ENCODE measurements around the gene STK24. TPM values are rescaled to one million over a fixed set of nuclear protein-coding genes. Genes with fewer than 3 reads are reported as not detected.
"Not testable (repeated sequence)": the region's sequence is repeated elsewhere in the genome, so short reads cannot be mapped to it uniquely, and the experiment has no call there.

STK24 gene
- total and polyA plus RNA-seq, 4 donors: 39.9 to 64.5 (median 58.1) TPM

- Histone ChIP-seq H3K4me3 (ENCODE audit: low read length in 2 of 2) (peak overlapping the region; percentile 90 to 93), H3K27ac (ENCODE audit: low read depth in 1 of 2, low read length in 2 of 2) (peak overlapping the region in 1 of 2 donors; percentile 93), H3K36me3 (ENCODE audit: control insufficient read depth in 1 of 2, insufficient read depth in 2 of 2, low read length in 1 of 2) (no peaks in the 10 kb centered on the region), H3K4me1 (ENCODE audit: control insufficient read depth in 1 of 2, insufficient read depth in 2 of 2, low read length in 2 of 2) (no peaks in the 10 kb centered on the region), H3K9me3 (ENCODE audit: control insufficient read depth, low read length) (no peaks in the 10 kb centered on the region), H3K27me3 (ENCODE audit: control insufficient read depth in 1 of 2, insufficient read depth in 2 of 2, low read length in 1 of 2) (no peaks in the 10 kb centered on the region)
- no peak for DNase-seq
- WGBS, 2 donors: 55 to 60% methylated on average over 13 of the region's 13 CpGs
- intact Hi-C loops (cut with DNase I): loop anchor here (5.0 kb wide), 3 partner anchors 71 to 126 kb away; no protein-coding TSS in a partner anchor
- ATAC-seq (ENCODE audit: low FRiP score): no peak
These were observed 954 bp upstream of the STK24 start for GRCh38 chr13:98577836-98578285.

- H3K4me1 ChIP-seq (ENCODE audit: control insufficient read depth in 1 of 2, insufficient read depth in 2 of 2, low read length in 2 of 2): no peaks in the 10 kb centered on the region
- DNase-seq: peak; percentile 74 to 85
- WGBS, 2 donors: 0% methylated on average over 60 to 98 of the region's 98 CpGs
- peak; percentile 66 for ATAC-seq (ENCODE audit: low FRiP score)
- peak overlapping the region; percentile 93 to 95 for H3K4me3 ChIP-seq (ENCODE audit: low read length in 2 of 2)
- peak overlapping the region; percentile 82 to 100 for H3K27ac ChIP-seq (ENCODE audit: low read depth in 1 of 2, low read length in 2 of 2)
- H3K36me3 ChIP-seq (ENCODE audit: control insufficient read depth in 1 of 2, insufficient read depth in 2 of 2, low read length in 1 of 2): no peaks in the 10 kb centered on the region
- H3K9me3 ChIP-seq (ENCODE audit: control insufficient read depth, low read length): no peaks in the 10 kb centered on the region
- intact Hi-C loops (cut with DNase I): loop anchor here (5.0 kb wide), 3 partner anchors 69 to 124 kb away; no protein-coding TSS in a partner anchor
- no peaks in the 10 kb centered on the region for H3K27me3 ChIP-seq (ENCODE audit: control insufficient read depth in 1 of 2, insufficient read depth in 2 of 2, low read length in 1 of 2)
These were observed 534 bp downstream of the STK24 start for GRCh38 chr13:98576200-98576945.

GRCh38 chr13:98575904-98576199 is 1.1 kb downstream of the STK24 start:
- H3K4me3 ChIP-seq (ENCODE audit: low read length in 2 of 2): peak overlapping the region; percentile 93 to 95
- no peaks in the 10 kb centered on the region for H3K27me3 ChIP-seq (ENCODE audit: control insufficient read depth in 1 of 2, insufficient read depth in 2 of 2, low read length in 1 of 2)
- ATAC-seq (ENCODE audit: low FRiP score) (no peak), DNase-seq (no peak)
- 0 to 1% methylated on average over 15 of the region's 15 CpGs for WGBS, 2 donors
- intact Hi-C loops (cut with DNase I): loop anchor here (5.0 kb wide), 3 partner anchors 69 to 124 kb away; no protein-coding TSS in a partner anchor
- H3K36me3 ChIP-seq (ENCODE audit: control insufficient read depth in 1 of 2, insufficient read depth in 2 of 2, low read length in 1 of 2): no peaks in the 10 kb centered on the region
- no peaks in the 10 kb centered on the region for H3K4me1 ChIP-seq (ENCODE audit: control insufficient read depth in 1 of 2, insufficient read depth in 2 of 2, low read length in 2 of 2)
- no peaks in the 10 kb centered on the region for H3K9me3 ChIP-seq (ENCODE audit: control insufficient read depth, low read length)
- peak overlapping the region in 1 of 2 donors; percentile 82 for H3K27ac ChIP-seq (ENCODE audit: low read depth in 1 of 2, low read length in 2 of 2)

GRCh38 chr13:98575009-98575903 is 1.7 kb downstream of the STK24 start:
- H3K36me3 ChIP-seq (ENCODE audit: control insufficient read depth in 1 of 2, insufficient read depth in 2 of 2, low read length in 1 of 2): no peaks in the 10 kb centered on the region
- no peaks in the 10 kb centered on the region for H3K27me3 ChIP-seq (ENCODE audit: control insufficient read depth in 1 of 2, insufficient read depth in 2 of 2, low read length in 1 of 2)
- H3K27ac ChIP-seq (ENCODE audit: low read depth in 1 of 2, low read length in 2 of 2): no peak overlapping the region
- intact Hi-C loops (cut with DNase I): loop anchor here (5.0 kb wide), 3 partner anchors 68 to 123 kb away; no protein-coding TSS in a partner anchor
- H3K9me3 ChIP-seq (ENCODE audit: control insufficient read depth, low read length): no peaks in the 10 kb centered on the region
- ATAC-seq (ENCODE audit: low FRiP score) (no peak), DNase-seq (no peak)
- H3K4me3 ChIP-seq (ENCODE audit: low read length in 2 of 2): peak overlapping the region; percentile 93 to 95
- no peaks in the 10 kb centered on the region for H3K4me1 ChIP-seq (ENCODE audit: control insufficient read depth in 1 of 2, insufficient read depth in 2 of 2, low read length in 2 of 2)
- WGBS, 2 donors: 39 to 43% methylated on average over 12 of the region's 12 CpGs

- Histone ChIP-seq H3K4me3 (ENCODE audit: low read length in 2 of 2) (no peak overlapping the region), H3K4me1 (ENCODE audit: control insufficient read depth in 1 of 2, insufficient read depth in 2 of 2, low read length in 2 of 2) (no peaks in the 10 kb centered on the region)
- WGBS, 2 donors: 81 to 83% methylated on average over 11 of the region's 11 CpGs
These were observed 4.8 kb downstream of the STK24 start for GRCh38 chr13:98571955-98572662.

GRCh38 chr13:98570929-98571372 is 6.0 kb downstream of the STK24 start:
- Histone ChIP-seq H3K4me1 (ENCODE audit: control insufficient read depth in 1 of 2, insufficient read depth in 2 of 2, low read length in 2 of 2) (no peaks in the 10 kb centered on the region), H3K27ac (ENCODE audit: low read depth in 1 of 2, low read length in 2 of 2) (no peak overlapping the region), H3K36me3 (ENCODE audit: control insufficient read depth in 1 of 2, insufficient read depth in 2 of 2, low read length in 1 of 2) (no peaks in the 10 kb centered on the region), H3K4me3 (ENCODE audit: low read length in 2 of 2) (no peak overlapping the region), H3K27me3 (ENCODE audit: control insufficient read depth in 1 of 2, insufficient read depth in 2 of 2, low read length in 1 of 2) (no peaks in the 10 kb centered on the region), H3K9me3 (ENCODE audit: control insufficient read depth, low read length) (no peaks in the 10 kb centered on the region)
- intact Hi-C loops (cut with DNase I): no loop called here
- ATAC-seq (ENCODE audit: low FRiP score) (no peak), DNase-seq (no peak)
- 87 to 89% methylated on average over 10 of the region's 10 CpGs for WGBS, 2 donors

More at GRCh38 chr13:98571955-98572662, 4.8 kb downstream of the STK24 start:
- H3K27ac ChIP-seq (ENCODE audit: low read depth in 1 of 2, low read length in 2 of 2): no peak overlapping the region
- H3K36me3 ChIP-seq (ENCODE audit: control insufficient read depth in 1 of 2, insufficient read depth in 2 of 2, low read length in 1 of 2): no peaks in the 10 kb centered on the region
- no peaks in the 10 kb centered on the region for H3K9me3 ChIP-seq (ENCODE audit: control insufficient read depth, low read length)
- DNase-seq: no peak
- intact Hi-C loops (cut with DNase I): no loop called here
- ATAC-seq (ENCODE audit: low FRiP score): peak; percentile 16
- H3K27me3 ChIP-seq (ENCODE audit: control insufficient read depth in 1 of 2, insufficient read depth in 2 of 2, low read length in 1 of 2): no peaks in the 10 kb centered on the region

GRCh38 chr13:98569494-98570367 is 7.2 kb downstream of the STK24 start:
- 95 to 96% methylated on average over 17 of the region's 17 CpGs for WGBS, 2 donors
- intact Hi-C loops (cut with DNase I): loop anchor here in 1 of 2 donors (5.0 kb wide), 1 partner anchor 67 kb away; no protein-coding TSS in a partner anchor

More at GRCh38 chr13:98569494-98570367, 7.2 kb downstream of the STK24 start:
- H3K9me3 ChIP-seq (ENCODE audit: control insufficient read depth, low read length); H3K4me3 ChIP-seq (ENCODE audit: low read length in 2 of 2); H3K27me3 ChIP-seq (ENCODE audit: control insufficient read depth in 1 of 2, insufficient read depth in 2 of 2, low read length in 1 of 2); H3K27ac ChIP-seq (ENCODE audit: low read depth in 1 of 2, low read length in 2 of 2); ATAC-seq (ENCODE audit: low FRiP score); H3K36me3 ChIP-seq (ENCODE audit: control insufficient read depth in 1 of 2, insufficient read depth in 2 of 2, low read length in 1 of 2); H3K4me1 ChIP-seq (ENCODE audit: control insufficient read depth in 1 of 2, insufficient read depth in 2 of 2, low read length in 2 of 2); DNase-seq: not testable (repeated sequence)

Data from aorta (tissue), 5 donors.